COLO668 (cell line): ENCODE measurements around the gene TBC1D19.
"Not testable (repeated sequence)": the region's sequence is repeated elsewhere in the genome, so short reads cannot be mapped to it uniquely, and the experiment has no call there.

Source experiments
- DNase-seq: peaks from one replicate; lab custom pipeline; 2025; ENCODE audit not compliant: unreplicated experiment; lab: John Stamatoyannopoulos, UW

The TBC1D19 gene

DNA sequence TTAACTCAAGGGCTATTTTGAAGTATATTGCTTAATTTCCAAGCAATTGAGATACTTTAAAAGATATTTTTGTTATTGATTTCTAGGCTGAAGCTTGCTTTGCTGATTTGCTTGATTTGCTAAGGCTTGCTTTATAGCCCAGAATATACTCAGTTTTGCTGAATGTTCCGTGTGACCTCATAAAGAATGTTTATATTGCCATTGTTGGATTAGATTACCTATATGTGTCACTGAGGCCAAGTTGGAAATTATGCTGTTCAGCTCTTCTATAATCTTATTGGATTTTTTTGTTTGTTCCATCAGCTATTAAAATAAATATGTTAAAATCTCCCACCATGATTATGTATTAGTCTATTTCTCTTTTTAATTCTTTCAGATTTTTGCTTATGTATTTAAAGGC lies 13.0 kb downstream of the TBC1D19 start:
- no peak for DNase-seq

DNA sequence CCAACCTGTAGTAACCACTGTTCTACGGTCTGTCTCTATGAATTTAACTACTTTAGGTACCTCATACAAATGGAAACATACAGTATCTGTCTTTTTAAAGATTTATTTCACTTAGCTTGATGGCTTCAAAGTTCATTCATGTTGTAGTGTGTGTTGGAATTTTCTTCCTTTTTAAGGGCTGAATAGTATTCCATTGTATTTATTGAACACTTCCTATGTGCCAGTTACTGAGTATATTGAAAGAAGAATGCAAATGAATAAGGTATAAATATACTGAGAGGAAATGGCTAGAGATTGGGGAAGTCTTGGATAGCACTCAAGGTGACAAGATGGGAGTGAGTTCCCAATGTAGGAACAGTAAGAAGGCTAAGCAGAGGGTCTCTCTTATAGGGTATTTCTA lies 17.3 kb downstream of the TBC1D19 start:
- DNase-seq: no peak

DNA sequence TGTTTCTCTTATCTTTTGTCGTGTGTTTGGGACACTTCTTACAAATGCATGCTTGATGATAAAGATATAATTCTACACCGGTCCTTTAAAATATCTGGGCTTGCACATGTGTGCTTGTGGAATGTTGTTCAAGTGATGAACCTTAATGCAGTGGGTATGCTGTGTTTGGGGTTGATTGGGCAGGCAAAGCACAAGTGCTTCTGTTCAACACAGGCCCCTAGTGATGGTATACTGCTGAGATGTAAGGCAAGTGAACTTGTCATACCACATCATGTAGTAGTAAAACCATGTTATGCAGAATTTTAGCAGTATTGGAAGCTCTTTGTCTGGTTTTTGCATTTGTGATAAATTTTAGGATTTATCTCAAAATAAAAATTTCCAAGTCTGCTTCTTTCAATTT lies 23.9 kb downstream of the TBC1D19 start:
- no peak for DNase-seq

DNA sequence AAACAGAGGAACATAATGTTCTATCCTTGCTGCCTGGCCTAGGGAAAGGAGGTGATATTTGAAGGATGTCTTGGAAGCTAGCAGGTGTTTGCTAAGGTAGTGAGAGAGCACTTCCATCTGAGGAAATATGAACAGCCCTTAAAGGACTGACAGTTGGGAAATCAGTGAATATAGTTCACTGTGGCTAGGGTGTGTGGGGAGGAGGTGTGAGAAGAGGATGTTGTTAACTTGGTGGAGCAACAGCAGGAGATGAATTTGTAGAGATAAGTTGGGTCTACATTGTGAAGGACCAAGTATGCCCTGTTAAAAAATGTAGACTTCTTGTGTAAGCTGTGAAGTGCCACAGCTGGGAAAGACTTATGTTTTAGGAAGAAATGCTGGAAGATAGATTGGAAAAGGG lies 25.5 kb downstream of the TBC1D19 start:
- no peak for DNase-seq

DNA sequence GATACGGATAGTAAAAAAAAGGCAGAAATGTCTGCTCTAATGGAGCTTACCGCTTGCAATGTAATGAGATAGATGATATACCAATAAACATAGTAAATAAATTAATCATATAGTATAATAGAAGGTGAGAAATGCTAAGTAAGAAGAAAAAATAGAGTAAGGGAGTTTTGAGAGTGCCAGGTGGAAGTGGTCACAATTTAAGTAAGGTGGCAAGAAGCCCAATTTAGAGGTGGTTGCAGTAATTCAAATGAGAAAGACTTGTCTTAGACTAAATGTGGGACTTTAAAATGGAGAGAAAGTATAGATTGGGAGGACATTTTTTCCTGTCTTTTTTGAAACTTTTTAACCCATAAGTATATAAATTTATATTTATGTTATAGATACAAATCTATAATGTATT lies 26.0 kb downstream of the TBC1D19 start:
- DNase-seq: no peak

DNA sequence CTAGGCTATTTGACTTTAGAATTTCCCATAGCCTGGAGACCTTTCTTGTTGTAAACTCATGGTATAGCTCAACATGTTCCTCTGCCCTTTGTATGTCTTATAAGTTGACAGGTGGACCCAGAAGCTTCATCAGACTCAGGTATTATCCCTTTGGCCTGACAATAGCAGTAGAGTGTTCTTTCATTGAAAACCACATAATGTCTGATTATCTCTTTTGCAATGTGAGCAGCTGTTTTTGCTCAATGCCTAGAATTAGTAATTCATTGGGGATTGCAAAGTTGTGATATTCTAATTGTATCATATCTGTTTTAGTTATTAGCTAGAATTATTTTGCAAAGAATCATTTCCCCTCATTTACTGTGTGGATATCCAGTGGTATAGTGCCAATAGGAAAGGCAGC lies 27.5 kb downstream of the TBC1D19 start:
- DNase-seq: no peak

DNA sequence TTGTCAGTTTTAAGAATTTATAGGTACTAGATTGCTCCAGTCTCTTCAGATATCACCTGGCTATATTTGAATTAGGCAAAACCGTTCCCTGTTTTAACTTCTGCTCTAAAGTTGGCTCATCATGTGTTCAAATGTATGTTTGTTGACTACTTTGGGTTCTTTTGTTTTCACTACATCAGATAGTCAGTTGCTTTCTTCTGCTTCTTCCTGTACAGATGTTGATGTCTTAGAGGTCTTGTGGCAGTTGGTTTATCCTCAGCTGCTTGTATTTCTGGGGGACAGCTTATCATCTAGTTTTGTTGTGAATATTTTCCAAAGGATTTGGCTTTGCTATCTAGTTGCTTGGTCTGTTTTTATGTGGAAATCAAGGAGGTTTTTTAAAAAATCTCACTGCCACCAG lies 28.0 kb downstream of the TBC1D19 start:
- DNase-seq: no peak

DNA sequence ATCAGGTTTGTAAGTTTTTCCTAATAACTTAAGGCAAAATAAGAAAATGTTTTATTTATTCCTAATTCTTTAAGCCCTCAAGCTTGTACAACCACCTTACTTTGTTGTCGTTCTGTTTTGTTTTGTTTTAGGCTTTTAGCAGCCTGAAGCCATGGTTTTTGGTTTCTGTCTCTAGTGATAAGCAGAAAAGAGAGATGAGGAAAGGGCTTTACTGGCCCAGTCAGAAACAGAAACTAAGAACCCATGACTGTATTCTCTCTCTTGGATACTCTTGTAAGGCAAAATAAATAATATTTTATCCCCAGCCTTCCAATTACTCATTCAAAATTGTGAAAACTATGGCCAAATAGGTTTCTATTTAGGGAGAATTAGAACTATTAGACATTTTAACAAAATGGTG lies 29.4 kb downstream of the TBC1D19 start:
- DNase-seq: no peak

DNA sequence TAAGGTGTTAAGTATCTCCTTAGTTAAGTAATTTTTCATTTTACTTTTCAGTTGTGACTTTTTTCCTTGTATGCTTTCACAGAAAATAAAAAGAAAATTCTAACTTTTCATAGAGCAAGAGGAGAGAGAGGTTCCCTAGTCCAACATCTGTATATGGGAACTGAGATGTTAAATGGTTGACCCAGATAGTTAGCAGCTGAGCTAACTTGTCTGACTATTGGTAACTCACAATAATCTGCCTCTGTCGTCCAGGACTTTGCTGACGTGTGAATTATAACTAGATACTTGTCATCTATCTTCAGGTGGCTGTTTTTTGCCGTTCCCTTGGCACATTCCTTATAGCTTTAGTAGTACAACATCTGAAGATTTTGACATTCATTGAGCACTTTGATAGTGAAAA lies 29.9 kb downstream of the TBC1D19 start:
- no peak for DNase-seq

DNA sequence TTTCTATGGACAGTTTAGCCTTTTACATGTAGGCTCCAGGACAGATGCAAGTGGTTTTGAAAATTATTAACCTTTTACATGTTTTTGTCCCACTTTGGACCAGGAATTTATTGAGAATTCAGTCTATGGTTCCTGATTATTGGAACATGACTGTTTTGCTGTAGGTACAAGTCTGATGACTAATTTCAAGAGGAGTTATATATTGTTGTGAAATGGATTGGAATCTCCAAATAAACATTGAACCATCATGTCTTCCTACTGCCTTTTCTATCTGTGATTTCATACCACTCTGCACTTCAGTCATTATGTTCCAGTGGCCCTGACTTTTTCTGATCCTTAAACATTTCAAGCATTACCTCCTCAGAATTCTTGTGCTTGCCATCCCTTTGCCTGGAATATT lies 35.9 kb downstream of the TBC1D19 start:
- no peak for DNase-seq

DNA sequence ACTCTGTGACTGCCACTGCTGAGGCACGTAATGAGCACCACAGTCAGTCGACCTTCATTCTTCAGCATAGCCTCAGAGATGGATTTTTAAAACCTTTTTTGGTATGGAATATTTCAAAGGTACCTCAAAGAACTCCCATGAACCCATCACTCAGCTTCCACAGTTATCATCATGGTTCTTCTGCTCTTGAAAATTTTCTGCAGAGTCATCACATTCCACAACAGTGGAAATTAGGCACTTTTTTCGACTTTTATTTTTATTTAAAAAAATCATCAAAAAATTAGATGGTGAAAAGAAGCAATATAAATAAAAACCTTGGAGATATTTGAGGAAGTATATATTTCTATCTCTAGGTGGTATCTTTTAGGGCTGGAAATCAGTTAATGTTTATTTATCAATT lies 37.5 kb downstream of the TBC1D19 start:
- no peak for DNase-seq

DNA sequence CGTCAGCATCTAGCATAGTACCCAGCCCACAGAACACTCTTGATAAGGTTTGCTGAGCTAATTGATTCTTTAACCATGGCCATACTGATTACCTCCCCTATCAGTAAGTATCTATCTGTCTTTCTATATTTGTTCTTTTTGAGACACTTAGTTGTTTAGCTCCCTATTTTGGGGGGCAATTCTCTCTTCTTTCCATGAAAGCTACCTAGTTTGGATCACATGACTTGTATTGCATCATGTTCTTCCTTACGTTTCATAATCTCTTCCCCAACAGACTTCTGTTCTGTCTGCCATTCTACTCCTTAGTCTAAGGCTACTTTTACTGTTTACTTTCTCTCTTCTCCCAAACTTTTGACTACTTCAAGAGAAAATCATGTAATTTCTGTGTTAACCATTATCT lies 39.0 kb downstream of the TBC1D19 start:
- DNase-seq: no peak

DNA sequence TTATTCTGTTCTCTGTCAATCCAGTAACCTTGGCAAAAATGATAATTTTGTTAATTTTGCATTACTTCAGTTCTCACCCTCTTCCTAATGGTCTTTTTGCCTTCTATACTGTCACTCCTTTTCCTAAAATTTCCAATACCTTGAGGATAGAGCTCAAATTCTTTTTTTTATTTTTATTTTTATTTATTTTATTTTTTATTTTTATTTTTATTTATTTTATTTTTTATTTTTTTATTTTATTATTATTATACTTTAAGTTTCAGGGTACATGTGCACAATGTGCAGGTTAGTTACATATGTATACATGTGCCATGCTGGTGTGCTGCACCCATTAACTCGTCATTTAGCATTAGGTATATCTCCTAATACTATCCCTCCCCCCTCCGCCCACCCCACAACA lies 42.8 kb downstream of the TBC1D19 start:
- not testable (repeated sequence) for DNase-seq

DNA sequence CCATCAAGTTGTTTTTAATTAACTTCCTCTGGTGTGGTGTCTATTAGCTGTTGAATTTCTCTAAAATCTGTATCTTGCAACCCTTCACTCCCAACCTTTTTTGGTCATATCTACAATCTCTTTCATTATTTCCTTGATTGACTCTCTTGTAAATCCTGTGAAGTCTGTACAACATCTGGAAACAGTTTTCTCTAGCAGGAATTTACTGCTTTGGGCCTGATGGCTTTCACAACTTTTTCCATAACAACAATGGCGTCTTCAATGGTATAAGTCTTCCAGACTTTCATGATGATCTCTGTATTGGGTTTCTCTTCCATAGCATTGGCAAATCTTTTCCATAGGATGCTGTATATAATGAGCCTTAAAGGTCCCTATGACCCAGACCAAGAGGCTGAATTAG lies 49.0 kb downstream of the TBC1D19 start:
- no peak for DNase-seq

DNA sequence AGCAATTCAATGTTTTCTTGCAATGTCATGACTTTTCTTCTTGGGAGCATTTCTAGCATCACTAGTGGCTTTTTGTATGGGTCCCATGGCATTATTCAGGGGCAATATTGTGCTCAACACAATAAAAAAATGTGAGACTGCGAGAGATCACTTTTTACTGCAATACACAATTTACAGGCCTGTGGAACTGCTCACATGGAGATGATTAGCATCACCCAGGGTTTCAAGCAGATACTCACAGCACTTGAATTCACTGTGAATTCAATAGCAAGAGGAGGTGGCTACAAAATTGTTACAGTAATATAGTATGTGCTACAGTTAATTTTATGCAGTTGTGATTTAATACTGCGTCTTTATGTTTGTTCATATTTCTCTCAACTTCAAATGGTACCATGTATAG lies 50.4 kb downstream of the TBC1D19 start:
- DNase-seq: no peak

DNA sequence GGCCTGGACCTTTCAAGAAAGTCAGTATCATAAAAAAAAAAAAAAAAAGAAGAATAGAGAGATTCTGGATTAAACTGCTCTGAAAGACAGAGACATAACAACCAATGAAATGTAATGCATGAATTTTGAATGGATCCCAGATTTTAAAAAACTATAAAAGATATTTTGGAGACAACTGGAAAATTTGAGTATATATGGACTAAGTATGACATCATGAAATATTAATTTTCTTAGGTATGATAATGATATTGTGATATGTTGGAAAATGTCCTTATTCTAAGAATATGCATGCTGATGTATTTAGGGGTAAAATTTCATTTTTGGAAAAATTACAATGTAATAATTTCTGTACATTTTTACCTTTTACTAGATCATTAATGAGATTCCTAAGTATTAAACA lies 52.6 kb downstream of the TBC1D19 start:
- DNase-seq: no peak

DNA sequence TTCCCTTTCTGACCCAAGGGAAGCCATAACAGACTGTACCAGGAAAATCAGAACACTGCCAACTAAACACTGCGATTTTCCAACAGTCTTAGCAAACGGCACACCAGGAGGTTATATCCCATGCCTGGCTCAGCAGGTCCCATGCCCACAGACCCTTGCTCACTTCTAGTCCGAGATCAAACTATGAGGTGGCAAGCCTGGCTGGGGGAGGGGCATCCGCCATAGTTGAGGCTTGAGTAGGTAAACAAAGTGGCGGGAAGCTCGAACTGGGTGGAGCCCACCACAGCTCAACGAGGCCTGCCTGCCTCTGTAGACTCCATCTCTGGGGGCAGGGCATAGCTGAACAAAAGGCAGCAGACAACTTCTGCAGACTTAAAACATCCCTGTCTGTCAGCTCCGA lies 56.8 kb downstream of the TBC1D19 start:
- DNase-seq: not testable (repeated sequence)

DNA sequence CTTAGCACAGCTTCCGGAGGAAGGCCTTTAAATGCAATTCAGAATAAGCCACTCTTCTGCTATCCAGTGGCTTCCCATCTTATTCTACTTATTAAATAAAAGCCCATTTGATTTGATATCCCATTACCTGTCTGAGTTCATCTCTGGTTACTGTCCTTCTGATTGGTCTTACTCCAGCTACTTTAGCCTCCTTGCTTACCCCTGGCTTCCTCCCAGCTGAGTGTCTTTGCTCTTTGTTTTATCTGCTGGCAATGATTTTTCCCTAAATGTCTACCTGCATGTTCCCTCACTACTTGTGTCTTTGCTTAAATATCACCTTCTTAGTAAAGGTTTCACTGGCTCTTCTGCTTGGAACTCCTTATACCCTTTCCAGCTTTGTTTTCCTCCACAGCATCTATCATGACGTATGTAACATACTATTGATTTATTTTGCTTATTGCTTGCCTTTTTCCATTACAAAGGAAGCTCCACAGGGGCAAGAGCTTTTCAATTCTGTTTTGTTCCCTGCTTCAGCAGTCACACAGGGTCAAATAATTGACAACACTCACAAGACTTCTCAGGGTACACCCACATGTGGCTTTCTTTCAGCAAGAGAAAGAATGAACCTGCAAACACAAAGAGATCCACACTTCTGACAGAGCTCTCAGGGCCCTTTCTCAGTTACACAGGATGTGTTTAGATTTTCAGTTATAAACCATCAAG lies 63.8 kb downstream of the TBC1D19 start:
- DNase-seq: no peak

DNA sequence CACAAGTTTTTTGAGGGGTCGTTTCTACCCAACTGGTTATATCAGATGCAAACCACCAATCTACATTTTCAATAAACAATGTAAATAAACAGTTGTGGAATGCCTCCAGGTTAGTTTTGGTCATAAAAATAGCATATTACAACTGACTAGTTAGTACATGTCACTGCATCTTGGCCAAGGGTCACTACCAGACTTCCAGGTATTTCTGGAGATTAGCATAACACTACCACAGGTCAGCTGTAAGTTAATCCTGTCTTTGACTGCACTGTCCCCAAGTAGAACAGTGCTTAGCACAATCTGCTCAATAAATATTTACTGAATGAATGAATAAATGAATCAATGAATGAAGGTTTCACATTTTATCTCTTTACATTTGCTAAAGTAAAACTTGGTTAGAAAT lies 64.4 kb downstream of the TBC1D19 start:
- DNase-seq: no peak

DNA sequence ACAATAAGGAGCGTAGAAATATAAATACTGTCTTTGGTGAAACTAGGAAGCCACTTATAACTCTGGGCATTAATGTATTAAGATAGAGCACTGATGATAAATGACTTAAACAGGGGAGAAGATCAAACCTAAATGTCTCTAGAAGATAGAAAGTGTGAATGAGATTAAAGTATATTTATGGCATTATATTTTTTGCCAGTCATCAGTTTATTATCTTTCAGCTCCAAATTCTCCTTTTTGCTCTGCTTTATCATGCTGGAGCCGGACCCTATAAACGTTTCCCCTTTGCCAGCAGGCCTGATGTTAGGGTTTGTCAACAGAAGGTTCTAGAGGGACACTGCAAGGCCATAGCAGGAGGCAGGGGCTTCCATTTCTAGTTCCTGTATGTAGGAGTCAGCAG lies 76.4 kb downstream of the TBC1D19 start:
- DNase-seq: no peak

DNA sequence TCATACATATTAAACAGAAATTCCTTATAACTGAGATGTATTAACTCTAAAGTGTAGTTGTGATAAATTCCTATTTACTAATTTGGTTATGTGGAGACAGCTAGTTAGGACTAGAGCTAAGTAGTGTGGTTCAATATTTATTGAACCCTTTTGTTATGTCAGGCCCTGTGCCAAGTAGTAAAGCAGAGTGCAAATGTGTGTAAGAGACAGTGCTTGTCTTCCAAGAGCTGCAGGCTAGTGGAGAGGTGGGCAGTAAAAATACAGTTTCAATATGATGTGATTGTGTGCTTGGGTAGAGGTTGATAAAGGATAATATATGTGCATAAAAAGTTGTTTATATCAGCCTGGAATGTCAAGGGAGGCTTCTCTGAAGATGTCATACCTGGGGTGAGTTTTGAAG lies 80.0 kb downstream of the TBC1D19 start:
- no peak for DNase-seq

DNA sequence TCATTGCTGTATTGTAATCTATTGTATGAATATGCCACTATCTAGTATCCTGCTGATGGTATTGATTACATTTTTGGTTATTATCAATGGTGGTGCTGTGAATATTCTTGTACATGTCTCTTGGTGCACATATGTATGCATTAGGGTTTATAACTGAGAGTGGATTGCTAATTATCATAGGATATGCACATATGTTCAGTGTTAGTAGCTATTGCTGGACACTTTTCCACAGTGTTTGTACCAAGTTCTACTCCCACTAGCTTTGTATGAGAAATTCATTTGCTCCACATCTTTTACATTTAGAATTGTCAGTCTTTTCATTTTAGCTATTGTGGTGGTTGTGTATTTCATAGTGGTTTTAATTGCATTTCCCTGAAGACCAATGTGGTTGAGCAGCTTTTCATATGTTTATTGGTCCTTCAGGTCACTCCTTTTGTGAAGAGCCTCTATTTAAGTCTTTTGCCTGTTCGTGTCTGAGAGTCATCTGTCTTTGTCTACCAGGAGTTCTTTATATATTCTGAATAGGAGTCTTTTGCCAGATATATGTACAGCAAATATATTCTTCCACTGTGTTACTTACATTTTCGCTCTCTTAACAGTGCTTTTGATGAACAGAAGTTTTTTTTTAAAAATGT lies 87.1 kb downstream of the TBC1D19 start:
- no peak for DNase-seq

DNA sequence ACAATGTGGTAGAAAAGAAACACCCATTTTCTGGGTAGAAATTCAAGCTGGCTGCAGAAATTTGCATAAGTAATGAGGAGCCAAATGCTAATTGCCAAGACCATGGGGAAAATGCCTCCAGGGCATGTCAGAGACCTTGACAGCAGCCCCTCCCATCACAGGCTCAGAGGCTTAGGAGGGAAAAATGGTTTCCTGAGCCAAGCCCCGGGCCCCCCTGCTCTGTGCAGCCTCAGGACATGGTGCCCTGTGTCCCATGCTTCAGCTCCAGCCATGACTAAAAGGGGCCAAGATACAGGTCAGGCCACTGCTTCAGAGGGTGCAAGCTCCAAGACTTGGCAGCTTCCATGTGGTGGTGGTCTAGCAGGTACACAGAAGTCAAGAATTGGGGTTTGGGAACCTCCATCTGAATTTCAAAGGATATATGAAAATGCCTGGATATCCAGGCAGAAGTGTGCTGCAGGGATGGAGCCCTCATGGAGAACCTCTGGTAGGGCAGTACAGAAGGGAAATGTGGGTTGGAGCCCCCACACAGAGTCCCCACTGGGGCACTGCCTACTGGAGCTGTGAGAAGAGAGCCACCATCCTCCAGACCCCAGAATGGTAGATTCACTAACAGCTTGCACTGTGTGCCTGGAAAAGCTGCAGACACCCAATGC lies 95.3 kb downstream of the TBC1D19 start:
- DNase-seq: not testable (repeated sequence)
